Brain microvascular endothelial cell (primary cell): ENCODE data around the gene TMEM134.

Experiments used
- DNase-seq: peaks from one replicate; pipeline ENCODE4 v3.0.0-alpha.2; 2020
- H3K27ac ChIP-seq: fragments of 250-450 bp; sonication (Bioruptor Pico); 2 replicates; pipeline ENCODE4 v1.5.1; 2020; ENCODE audit warnings: mild to moderate bottlenecking, moderate library complexity
- H3K27me3 ChIP-seq: fragments of 250-450 bp; sonication (Bioruptor Pico); replicated peaks from 2 replicates; pipeline ENCODE4 v1.5.1; 2020; ENCODE audit warnings: mild to moderate bottlenecking
- H3K36me3 ChIP-seq: fragments of 250-450 bp; sonication (Bioruptor Pico); replicated peaks from 2 replicates; pipeline ENCODE4 v1.5.1; 2020; ENCODE audit warnings: mild to moderate bottlenecking
- H3K4me3 ChIP-seq: 2 replicates; pipeline ENCODE4 v1.5.1; 2011; ENCODE audit warnings: low read depth, mild to moderate bottlenecking, control low read depth, low read length, moderate library complexity
- CTCF ChIP-seq: IDR thresholded peaks from 2 replicates; pipeline ENCODE4 v1.5.1; 2011; ENCODE audit warnings: low read depth, mild to moderate bottlenecking, moderate library complexity, low read length, control low read depth, inconsistent platforms; ENCODE audit errors: missing control alignments
- in situ Hi-C: cut with HindIII; loops from 2 replicates; pipeline ENCODE4 v1.10.0; 2017; ENCODE audit warnings: low sequenced_read_pairs, low pct_ligation_motif_present

The TMEM134 gene

DNA sequence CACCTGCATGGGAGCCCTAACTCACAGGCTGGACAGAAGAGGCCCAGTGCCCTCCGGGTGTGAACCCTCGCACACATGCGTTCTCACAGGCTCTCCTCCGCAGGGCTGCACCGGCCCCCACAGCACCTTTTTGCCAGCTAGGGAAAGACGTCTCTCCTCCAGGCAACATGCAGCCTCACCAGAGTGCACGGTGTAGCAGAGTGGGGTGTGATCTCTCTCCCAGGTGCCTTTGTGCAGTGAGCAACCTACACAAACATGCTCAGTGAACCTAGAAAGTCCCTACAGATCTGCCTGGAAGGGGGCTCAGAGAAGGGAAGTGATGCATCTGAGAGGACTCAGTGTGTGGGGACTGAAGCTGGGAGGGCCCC, 57.3 kb downstream of the TMEM134 start:
- no peak overlapping the region for H3K4me3 ChIP-seq
- no peak overlapping the region for H3K27ac ChIP-seq
- no peak for TF ChIP-seq CTCF
- H3K27me3 ChIP-seq: peaks cover 15% of the 10 kb centered on the region
- in situ Hi-C loops: no loop called here
- no peaks in the 10 kb centered on the region for H3K36me3 ChIP-seq
- no peak for DNase-seq
